ENCODE results near the gene GART.
"Not testable (repeated sequence)": the region's sequence is repeated elsewhere in the genome, so short reads cannot be mapped to it uniquely, and the experiment has no call there.

Gene GART

DNA sequence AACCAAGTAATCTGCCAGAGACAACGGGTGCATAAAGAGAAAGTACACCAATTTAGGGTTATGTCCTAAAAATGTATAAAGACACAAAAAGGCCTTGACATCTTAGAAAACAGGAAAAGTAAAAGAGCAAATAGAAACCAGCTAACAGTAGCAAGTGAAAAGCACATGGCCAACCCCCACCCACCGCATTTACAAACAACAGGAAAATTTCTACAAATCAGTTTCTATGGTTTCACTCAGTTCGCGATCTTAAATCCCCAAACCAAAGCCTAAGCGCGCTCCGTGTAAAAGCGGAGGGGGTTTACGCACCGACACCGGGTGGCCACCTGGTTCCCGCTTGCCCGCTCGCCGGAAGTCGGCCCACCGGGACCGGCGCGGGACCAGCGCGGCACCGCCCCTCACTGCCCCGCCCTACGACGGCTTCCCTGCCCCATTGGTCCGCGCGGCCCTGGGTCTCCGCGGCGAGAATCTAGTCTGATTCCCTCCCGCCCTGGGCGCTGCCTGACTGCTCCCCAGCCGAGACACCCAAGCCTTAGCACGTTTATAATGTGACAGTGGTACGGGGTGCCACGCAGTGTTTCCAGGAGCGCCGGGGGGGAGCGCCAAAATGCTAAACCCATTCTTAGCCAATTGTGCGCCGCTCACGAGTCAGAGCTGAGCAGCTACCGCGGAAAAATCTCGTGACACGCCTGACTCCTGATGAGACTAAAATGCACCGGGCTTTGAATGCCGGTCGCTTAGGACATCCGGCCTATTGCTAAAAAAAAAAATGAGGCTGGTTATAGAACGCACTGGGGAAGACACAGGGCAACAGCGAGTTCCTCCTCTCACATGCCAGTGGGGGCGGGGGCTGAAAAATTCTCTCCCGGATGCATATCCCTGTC lies at the start of gene GART:
TSS of gene GART (minus strand) at position 362 of the 884 bp plus-strand sequence. CDS start 2,802 bp downstream, outside the sequence.
- peak; percentile 37 to 42 for DNase-seq (ENCODE audit: low read depth in 2 of 2)

DNA sequence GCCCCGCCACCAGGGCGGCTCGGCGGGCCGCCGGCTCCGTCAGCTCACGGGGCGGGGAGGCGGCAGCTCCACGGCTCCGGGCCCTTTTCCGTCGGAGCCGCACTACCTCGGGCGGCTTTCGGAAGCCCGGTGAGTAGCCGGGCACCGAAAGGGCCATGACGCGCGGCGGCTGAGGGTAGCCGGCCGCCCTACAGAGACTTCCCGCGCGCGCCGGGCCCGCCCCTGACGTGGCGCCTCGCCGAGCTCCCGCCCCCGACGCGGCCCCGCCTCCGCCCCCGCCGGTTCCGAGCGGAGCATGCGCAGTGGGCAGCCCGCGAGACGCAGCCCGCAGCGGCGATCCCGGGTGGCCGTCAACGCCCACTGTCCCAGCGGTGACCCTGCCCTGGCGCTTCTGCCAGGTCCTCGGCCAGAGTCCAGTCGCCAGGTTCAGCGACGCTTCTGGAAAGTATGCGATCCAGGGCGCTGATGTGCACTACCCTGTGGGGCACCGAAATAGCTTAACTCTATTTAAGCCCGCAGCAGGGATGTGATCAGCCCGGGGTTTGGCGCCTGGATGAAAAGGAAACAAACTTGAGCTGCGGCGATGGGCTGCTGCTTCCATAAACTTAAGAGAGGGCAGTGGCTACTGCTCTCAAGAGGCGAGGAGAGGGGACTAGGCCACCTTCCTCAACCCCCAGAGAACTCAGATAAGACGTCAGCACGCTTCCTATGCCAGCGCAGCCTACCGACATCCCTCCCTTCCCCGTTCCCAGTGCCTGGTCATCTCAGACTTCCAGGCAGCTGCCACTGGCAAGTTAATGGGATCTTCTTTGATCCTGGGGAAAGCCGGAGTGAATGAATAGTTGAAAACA lies 46.8 kb upstream of the GART start, which contains the start of gene DONSON:
TSS of gene DONSON (minus strand) at position 200 of the 851 bp plus-strand sequence. CDS start at position 157, 43 bp downstream.
- peak; percentile 52 to 56 for DNase-seq (ENCODE audit: low read depth in 2 of 2)

DNA sequence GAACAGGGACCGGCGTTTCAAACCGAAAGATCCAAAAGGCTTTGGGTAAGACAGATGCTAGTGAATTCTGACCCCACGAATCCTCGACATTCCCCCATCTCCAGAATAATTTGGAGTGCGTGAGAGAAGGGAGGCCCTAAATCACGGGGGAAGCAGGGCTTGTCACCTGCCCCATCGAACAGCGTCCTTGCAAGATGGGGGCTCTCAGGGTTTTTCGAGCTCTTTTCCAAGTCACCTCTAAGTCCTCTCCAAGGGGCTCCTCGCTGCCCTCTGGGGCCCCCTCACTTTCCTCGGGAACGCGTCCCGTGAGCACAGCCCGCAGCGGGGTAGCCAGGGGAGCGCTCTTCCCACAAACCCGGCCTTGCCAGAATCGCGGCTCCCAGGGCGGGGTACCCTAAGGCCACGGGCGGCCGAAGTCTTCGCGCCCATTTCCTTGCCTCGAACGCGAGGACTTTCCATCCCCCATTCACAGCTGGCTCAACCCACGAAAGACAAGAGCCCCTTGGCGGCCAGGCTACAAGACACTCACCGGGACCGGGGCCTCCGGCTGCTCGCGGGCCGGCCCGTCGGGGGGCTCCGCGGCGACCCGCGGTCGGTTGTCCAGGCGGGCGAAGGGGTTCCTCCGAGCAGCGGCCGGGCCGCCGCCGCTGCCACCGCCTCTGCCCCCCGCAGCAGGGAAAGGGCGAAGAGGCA lies 46.0 kb upstream of the GART start:
- no peak for DNase-seq (ENCODE audit: low read depth in 2 of 2)

GRCh38 chr21:33586927-33587326 lies 45.0 kb upstream of the GART start:
- no peak for DNase-seq (ENCODE audit: low read depth in 2 of 2)

DNA sequence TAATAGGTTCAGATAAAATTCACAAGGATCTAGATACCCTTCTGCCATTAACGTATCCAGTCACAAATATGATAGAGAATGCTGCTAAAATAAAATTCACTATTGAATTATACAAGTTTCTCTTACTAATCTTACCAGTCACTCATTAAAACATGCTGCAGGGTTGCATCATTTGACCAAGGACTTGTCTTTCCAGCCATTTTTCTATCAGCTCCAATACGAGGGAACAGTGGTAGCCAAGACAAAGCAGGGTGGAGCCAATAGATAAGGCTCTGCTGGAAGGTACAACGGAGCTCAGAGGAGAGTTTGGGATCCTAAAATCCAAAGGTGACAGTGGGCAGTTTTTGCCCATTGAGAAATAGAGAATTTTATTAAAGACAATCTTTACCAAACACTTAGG lies 42.5 kb upstream of the GART start:
- no peak for DNase-seq (ENCODE audit: low read depth in 2 of 2)

DNA sequence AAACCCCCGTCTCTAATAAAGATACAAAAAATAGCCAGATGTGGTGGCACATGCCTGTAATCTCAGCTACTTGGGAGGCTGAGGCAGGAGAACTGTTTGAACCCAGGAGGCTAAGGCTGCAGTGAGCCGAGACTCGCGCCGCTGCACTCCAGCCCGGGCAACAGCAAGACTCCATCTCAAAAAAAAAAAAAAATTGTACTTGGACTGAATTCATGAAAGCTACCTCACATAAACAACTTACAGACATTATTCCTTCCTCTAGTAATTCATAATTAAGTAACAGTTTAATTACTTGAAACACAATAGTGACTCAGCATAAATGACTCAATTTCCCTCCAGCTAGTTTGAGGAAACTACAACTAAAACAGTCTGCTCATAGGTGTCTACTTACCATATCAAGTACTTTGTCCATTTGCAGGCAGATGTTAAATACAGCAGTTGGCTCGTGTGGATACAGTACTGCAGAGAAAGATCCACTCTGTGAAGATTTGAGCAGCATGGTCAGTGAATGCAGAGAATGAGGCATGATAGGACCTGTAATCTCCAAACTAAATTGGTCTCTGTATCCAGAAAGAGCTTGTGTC lies 37.1 kb upstream of the GART start:
- DNase-seq (ENCODE audit: low read depth in 2 of 2), result peak in 1 of 2 experiments; percentile 6

- peak; percentile 32 to 41 for DNase-seq (ENCODE audit: low read depth in 2 of 2)
Measured at GRCh38 chr21:33578214-33578613, 36.3 kb upstream of the GART start.

DNA sequence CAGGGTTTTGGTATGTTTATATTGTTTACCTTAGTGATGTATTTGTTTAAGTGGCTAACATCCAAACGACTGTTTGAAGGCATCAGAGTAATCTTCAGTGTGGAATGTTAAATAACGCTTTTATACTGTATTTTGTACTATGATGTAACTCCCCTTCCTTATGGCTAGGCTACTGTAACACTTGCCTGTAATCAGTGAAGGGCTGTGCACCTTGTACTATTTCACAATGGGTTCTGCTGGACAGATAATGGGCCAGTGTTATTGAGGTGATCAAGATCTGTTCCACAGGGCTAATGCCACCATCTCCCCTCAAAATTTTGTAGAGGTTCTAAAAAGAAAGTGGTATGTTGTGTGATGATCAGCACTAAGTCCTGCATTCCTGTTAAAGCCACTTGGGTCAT lies 34.8 kb upstream of the GART start:
- DNase-seq (ENCODE audit: low read depth in 2 of 2), result not testable (repeated sequence)

- DNase-seq (ENCODE audit: low read depth in 2 of 2), result no peak
Measured at GRCh38 chr21:33572350-33572749, 30.4 kb upstream of the GART start.

- no peak for DNase-seq (ENCODE audit: low read depth in 2 of 2)
Measured at GRCh38 chr21:33569991-33570390, 28.1 kb upstream of the GART start.

DNA sequence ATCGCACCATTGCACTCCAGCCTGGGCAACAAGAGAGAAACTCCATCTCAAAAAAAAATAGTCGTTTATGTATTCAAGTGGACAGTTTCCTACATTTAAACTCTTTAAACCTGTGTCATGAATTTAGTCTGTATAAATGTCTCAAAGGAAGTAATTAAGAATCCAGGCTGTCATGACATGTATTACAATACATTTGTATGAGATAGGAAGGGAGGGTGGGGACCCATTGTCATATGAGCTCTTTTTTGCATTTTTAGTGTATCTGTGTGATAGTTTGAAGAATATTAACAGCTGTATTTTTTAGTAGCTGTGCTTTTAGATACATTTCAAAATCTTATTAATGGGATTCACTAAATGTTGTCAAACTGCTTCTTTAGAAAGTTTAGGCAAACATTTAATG lies 26.5 kb upstream of the GART start:
- DNase-seq (ENCODE audit: low read depth in 2 of 2), result no peak

DNA sequence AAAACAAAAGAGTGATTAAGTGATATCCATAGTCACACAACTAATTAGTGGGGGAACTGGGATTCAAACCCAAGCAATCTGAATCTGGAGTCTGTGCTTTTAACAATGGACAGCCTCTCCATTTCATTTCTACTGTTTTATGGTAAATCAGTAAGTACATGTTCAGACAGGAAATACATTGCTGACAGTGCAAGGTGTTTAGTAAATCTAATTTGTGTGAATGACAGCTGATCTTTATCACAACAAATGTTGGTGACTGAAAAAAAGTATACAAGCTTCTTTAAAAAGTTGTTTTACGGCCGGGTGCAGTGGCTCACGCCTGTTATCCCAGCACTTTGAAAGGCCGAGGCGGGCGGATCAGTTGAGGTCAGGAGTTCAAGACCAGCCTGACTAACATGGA lies 26.0 kb upstream of the GART start:
- no peak for DNase-seq (ENCODE audit: low read depth in 2 of 2)

DNA sequence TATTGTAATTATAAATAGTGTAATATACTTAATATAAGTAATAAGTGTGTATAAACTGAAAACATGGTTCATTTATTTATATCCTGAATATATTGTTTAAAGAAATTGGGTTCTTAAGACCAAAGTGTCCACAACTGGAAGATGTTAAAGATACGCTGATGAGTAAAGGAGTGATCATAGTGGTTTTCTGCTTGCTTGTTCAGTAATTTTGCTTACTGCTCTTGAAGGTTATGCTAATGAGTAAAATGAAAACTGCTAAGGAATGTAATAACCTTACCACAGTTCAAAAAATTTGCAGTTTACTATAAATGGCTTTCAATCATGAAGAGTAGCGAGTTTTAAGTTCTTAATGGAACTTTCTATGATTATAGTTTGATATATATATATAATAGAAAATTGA lies 24.6 kb upstream of the GART start:
- DNase-seq (ENCODE audit: low read depth in 2 of 2), result no peak

- DNase-seq (ENCODE audit: low read depth in 2 of 2), result no peak
Measured at GRCh38 chr21:33562389-33562788, 20.5 kb upstream of the GART start.

- DNase-seq (ENCODE audit: low read depth in 2 of 2), result no peak
Measured at GRCh38 chr21:33561373-33561772, 19.5 kb upstream of the GART start.

- no peak for DNase-seq (ENCODE audit: low read depth in 2 of 2)
Measured at GRCh38 chr21:33560965-33561364, 19.0 kb upstream of the GART start.

GRCh38 chr21:33559813-33560212 lies 17.9 kb upstream of the GART start:
- no peak for DNase-seq (ENCODE audit: low read depth in 2 of 2)

DNA sequence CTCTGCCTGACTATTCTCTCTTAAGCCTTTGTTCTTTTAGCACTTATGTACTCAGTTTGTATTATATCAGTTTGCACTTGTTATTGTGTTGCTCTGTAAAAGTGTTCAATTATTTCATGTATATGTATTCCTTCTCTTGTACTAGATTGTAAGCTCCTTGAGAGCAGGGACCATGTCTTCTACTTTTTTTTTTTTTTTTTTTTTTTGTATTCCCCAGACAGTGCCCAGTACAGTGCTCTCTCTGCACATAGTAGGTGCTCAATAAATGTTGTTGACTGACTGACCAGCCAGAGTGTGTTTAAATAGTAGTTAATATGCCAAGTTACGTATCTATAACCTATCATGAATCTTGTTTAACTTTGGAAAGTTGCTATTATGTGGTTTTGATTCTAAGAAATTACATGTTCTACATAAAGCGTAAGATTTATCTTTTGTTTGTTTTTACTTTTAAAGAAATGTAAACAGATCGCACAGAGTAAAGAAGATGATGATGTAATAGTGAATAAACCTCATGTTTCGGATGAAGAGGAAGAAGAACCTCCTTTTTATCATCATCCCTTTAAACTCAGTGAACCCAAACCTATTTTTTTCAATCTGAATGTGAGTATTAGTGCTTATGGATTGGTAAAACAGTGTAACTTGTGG lies 17.0 kb upstream of the GART start:
- DNase-seq (ENCODE audit: low read depth in 2 of 2), result no peak

- no peak for DNase-seq (ENCODE audit: low read depth in 2 of 2)
Measured at GRCh38 chr21:33557447-33557846, 15.5 kb upstream of the GART start.

DNA sequence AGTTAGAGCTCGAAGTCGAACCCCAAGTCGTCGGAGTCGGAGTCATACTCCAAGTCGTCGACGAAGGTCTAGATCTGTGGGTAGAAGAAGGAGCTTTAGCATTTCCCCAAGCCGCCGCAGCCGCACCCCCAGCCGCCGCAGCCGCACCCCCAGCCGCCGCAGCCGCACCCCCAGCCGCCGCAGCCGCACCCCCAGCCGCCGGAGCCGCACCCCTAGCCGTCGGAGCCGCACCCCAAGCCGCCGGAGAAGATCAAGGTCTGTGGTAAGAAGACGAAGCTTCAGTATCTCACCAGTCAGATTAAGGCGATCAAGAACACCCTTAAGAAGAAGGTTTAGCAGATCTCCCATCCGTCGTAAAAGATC lies 13.0 kb upstream of the GART start:
- no peak for DNase-seq (ENCODE audit: low read depth in 2 of 2)
